H1 (cell line): ENCODE measurements around the gene INTS6. TPM values are rescaled to one million over a fixed set of nuclear protein-coding genes. Genes with fewer than 3 reads are reported as not detected.

Source experiments
- CBX8 ChIP-seq: fragments of 300-800, 300-1000 bp; sonication (generic); IDR thresholded peaks from 2 replicates; pipeline ENCODE4 v1.7.1; 2016; ENCODE audit warnings: low read depth, low read length, borderline replicate concordance
- polyA plus RNA-seq, 7 experiments: library from polyadenylated mRNA; depleted of rRNA in 3 of 7; stranded (reverse) in 5 of 7; unstranded in 2 of 7; fragments of >200 nt in 5 of 7; fragments of 200-250 nt in 2 of 7; gene quantifications; 1 replicate in 5 of 7; 2 replicates in 1 of 7; 4 replicates in 1 of 7; pipeline versions ENCODE4 v1.2.1 to v1.2.3, GENCODE V29; 2011 to 2013; ENCODE audit warnings: missing spikeins in 2 of 7, mixed read lengths in 2 of 7
- total RNA-seq: library from RNA; stranded (reverse); fragmentation: NEBNext Ultra II Directional; extraction: Animal tissue kit (Norgen Biotek cat#: 25700); gene quantifications from 2 replicates; pipeline ENCODE4 v1.2.1, GENCODE V29; 2021

INTS6 gene
- total and polyA plus RNA-seq, 2 of the 8 experiments (the other 6 are each of a cell fraction or from before 2014, with no cell fraction given) = 12.6 to 42.8 TPM

DNA sequence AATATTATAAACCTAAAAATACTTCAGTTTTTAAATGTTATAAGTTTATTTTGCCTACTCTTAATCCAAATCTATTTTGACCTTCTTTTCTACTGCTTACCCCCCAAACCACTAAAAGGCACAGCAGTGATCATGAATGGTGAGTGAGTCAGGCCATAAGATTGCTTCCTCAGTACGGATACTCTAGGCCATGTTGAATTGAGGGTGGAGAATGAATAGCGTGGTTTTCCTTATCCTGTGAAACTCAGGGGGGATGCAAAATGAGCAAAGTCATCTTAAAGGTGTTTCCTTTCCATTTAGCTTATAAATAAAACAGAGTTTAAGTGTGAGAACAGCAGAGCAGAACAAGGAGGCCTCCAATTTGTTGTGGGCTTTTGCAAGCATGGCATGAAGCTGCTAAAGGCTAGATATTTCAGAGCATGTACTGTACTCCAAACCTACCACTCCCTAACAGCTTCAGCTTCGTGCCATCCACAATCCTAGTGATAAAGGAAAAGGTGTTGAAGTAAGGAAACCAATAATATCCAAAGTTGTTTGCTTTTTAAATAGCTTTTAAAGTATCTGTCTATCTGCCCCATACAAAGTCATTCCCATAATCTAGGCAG is 88.3 kb downstream of the INTS6 start (continued):
- TF ChIP-seq CBX8 = no peak
